OCI-LY1 (cell line): Measurements from ENCODE around the gene BHLHA15.

ENCODE experiments used
- H2AFZ ChIP-seq: fragments of 200-600 bp; sonication (generic), shearing (Covaris generic); 2 replicates; pipeline ENCODE4 v1.6.0; 2014; ENCODE audit warnings: antibody characterized with exemption, mild to moderate bottlenecking, low read length
- H3F3A ChIP-seq: fragments of 200-600 bp; sonication (generic), shearing (Covaris generic); 2 replicates; pipeline ENCODE4 v1.6.0; 2014; ENCODE audit warnings: mild to moderate bottlenecking, antibody characterized with exemption, low read length, moderate library complexity; ENCODE audit not compliant: insufficient read depth
- H3K27ac ChIP-seq: fragments of 200-600 bp; sonication (generic); 2 replicates; pipeline ENCODE4 v1.5.1; 2014; ENCODE audit warnings: low read length, mixed run types, mild to moderate bottlenecking, low read depth; ENCODE audit not compliant: poor library complexity, severe bottlenecking
- H3K27me3 ChIP-seq: fragments of 200-600 bp; sonication (generic); 2 replicates; pipeline ENCODE4 v1.6.0; 2014; ENCODE audit warnings: antibody characterized with exemption, mild to moderate bottlenecking, low read length, moderate library complexity; ENCODE audit not compliant: insufficient read depth
- H3K36me3 ChIP-seq: fragments of 200-600 bp; sonication (generic); 2 replicates; pipeline ENCODE4 v1.6.1; 2014; ENCODE audit warnings: mild to moderate bottlenecking, antibody characterized with exemption, low read length, moderate library complexity, mixed read lengths; ENCODE audit not compliant: insufficient read depth
- H3K4me1 ChIP-seq: fragments of 200-600 bp; sonication (generic); 2 replicates; pipeline ENCODE4 v1.5.1; 2014; ENCODE audit warnings: mild to moderate bottlenecking, low read length, moderate library complexity; ENCODE audit not compliant: insufficient read depth, severe bottlenecking
- H3K4me2 ChIP-seq: fragments of 200-600 bp; sonication (generic), shearing (Covaris generic); 2 replicates; pipeline ENCODE4 v1.6.1; 2014; ENCODE audit warnings: low read length
- H3K4me3 ChIP-seq: fragments of 200-600 bp; sonication (generic); 2 replicates; pipeline ENCODE4 v1.5.1; 2014; ENCODE audit warnings: low read length, low read depth, mild to moderate bottlenecking, mixed read lengths; ENCODE audit not compliant: poor library complexity, severe bottlenecking
- H3K79me2 ChIP-seq: fragments of 200-600 bp; shearing (Covaris generic); 2 replicates; pipeline ENCODE4 v1.6.1; 2016; ENCODE audit warnings: mixed run types, low read length, mixed read lengths; ENCODE audit not compliant: insufficient read depth
- H3K9ac ChIP-seq: fragments of 200-600 bp; sonication (generic), shearing (Covaris generic); 2 replicates; pipeline ENCODE4 v1.6.1; 2014; ENCODE audit warnings: mild to moderate bottlenecking, low read length, mixed read lengths
- H3K9me2 ChIP-seq: fragments of 200-600 bp; sonication (generic), shearing (Covaris generic); 2 replicates; pipeline ENCODE4 v1.6.1; 2014; ENCODE audit warnings: low read depth, mild to moderate bottlenecking, low read length, mixed read lengths
- H3K9me3 ChIP-seq: fragments of 200-600 bp; shearing (Covaris generic); 2 replicates; pipeline ENCODE4 v1.6.1; 2014; ENCODE audit warnings: low read length, mixed read lengths
- H4K20me1 ChIP-seq: fragments of 200-600 bp; sonication (generic), shearing (Covaris generic); 2 replicates; pipeline ENCODE4 v1.6.0; 2016; ENCODE audit warnings: mild to moderate bottlenecking, low read length; ENCODE audit not compliant: insufficient read depth
- EZH2 ChIP-seq: fragments of 200-600 bp; sonication (generic), shearing (Covaris generic); IDR thresholded peaks from 2 replicates; pipeline ENCODE4 v1.8.0; 2017; ENCODE audit warnings: borderline replicate concordance, mixed run types, mild to moderate bottlenecking, antibody characterized with exemption, low read length, moderate library complexity, mixed read lengths
- TF ChIP-seq, protein P1 (sequence below): fragments of 200-600 bp; sonication (generic), shearing (Covaris generic); IDR thresholded peaks from 2 replicates; pipeline ENCODE4 v1.5.1; 2017; ENCODE audit warnings: mild to moderate bottlenecking, antibody characterized with exemption, low read length, moderate library complexity, mixed read lengths

BHLHA15 gene

DNA sequence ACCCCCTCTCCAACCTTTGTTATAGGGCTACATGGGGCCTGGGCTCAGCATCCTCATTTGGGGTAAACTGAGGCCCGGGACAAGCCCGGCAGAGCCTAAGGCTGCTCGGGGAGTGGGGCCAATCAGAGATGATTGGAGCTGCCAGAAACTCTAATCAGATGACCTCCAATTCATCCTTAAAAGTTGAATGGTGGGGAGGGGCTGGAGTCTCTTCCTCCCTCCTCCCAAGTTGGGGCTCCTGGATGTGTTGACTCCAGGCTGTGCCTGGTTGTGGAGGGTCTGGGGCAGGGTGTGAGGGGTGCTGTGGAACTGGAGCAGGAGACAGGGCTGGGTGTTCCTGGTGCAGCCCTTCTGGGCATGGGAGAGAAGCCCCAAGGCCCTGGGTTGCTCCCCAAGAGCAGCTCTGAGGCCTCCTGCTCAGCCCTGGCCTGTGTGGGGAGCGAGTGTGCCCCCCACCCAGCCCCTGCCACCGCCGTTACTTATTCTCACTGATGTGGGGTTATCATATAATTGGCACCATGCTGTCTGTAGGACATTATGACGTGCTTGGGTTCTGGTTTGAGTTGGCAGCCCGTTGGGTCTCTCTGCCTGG, 2.2 kb downstream of the BHLHA15 start:
- H3K4me2 ChIP-seq: no peak overlapping the region
- H3K9me2 ChIP-seq: no peaks in the 10 kb centered on the region
- H3K9ac ChIP-seq: no peak overlapping the region
- 0 out of 2 replicates have a peak, but pooled peaks cover 3% of the 10 kb centered on the region for H3F3A ChIP-seq
- peaks cover 12% of the 10 kb centered on the region; the same call in 1 of the 2 replicates for H3K27me3 ChIP-seq
- no peak overlapping the region for H3K27ac ChIP-seq
- H3K4me1 ChIP-seq: peaks cover 5% of the 10 kb centered on the region
- peaks cover 2% of the 10 kb centered on the region; the same call in 1 of the 2 replicates for H4K20me1 ChIP-seq
- no peaks in the 10 kb centered on the region for H3K79me2 ChIP-seq
- H3K4me3 ChIP-seq: no peak overlapping the region
- TF ChIP-seq, protein P1, sequence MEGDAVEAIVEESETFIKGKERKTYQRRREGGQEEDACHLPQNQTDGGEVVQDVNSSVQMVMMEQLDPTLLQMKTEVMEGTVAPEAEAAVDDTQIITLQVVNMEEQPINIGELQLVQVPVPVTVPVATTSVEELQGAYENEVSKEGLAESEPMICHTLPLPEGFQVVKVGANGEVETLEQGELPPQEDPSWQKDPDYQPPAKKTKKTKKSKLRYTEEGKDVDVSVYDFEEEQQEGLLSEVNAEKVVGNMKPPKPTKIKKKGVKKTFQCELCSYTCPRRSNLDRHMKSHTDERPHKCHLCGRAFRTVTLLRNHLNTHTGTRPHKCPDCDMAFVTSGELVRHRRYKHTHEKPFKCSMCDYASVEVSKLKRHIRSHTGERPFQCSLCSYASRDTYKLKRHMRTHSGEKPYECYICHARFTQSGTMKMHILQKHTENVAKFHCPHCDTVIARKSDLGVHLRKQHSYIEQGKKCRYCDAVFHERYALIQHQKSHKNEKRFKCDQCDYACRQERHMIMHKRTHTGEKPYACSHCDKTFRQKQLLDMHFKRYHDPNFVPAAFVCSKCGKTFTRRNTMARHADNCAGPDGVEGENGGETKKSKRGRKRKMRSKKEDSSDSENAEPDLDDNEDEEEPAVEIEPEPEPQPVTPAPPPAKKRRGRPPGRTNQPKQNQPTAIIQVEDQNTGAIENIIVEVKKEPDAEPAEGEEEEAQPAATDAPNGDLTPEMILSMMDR: no peak
- TF ChIP-seq EZH2: no peak
- H2AFZ ChIP-seq: no peak overlapping the region
- H3K36me3 ChIP-seq: peaks cover 11% of the 10 kb centered on the region; the same call in 1 of the 2 replicates
- H3K9me3 ChIP-seq: no peaks in the 10 kb centered on the region

GRCh38 chr7:98213888-98214810, 2.9 kb downstream of the BHLHA15 start:
- TF ChIP-seq, protein P1: no peak
- TF ChIP-seq EZH2: no peak
- Histone ChIP-seq H2AFZ (no peak overlapping the region), H3K9me2 (no peaks in the 10 kb centered on the region), H3K36me3 (peaks cover 16% of the 10 kb centered on the region; the same call in 1 of the 2 replicates), H4K20me1 (peaks cover 3% of the 10 kb centered on the region), H3K9ac (no peak overlapping the region), H3K4me1 (peaks cover 5% of the 10 kb centered on the region), H3K27me3 (peaks cover 17% of the 10 kb centered on the region; the same call in 1 of the 2 replicates), H3K79me2 (no peaks in the 10 kb centered on the region), H3K4me2 (no peak overlapping the region), H3K9me3 (peaks cover 3% of the 10 kb centered on the region; the same call in 1 of the 2 replicates), H3K27ac (no peak overlapping the region), H3K4me3 (no peak overlapping the region), H3F3A (peaks cover 10% of the 10 kb centered on the region; the same call in 1 of the 2 replicates)

GRCh38 chr7:98214811-98215321, 3.6 kb downstream of the BHLHA15 start:
- no peaks in the 10 kb centered on the region for H3K79me2 ChIP-seq
- no peak overlapping the region for H3K9ac ChIP-seq
- H3F3A ChIP-seq: peaks cover 8% of the 10 kb centered on the region; the same call in 1 of the 2 replicates
- H3K4me2 ChIP-seq: no peak overlapping the region
- no peak overlapping the region for H2AFZ ChIP-seq
- H3K27me3 ChIP-seq: peaks cover 19% of the 10 kb centered on the region; the same call in 1 of the 2 replicates
- peaks cover 5% of the 10 kb centered on the region; the same call in 1 of the 2 replicates for H3K9me3 ChIP-seq
- no peak overlapping the region for H3K4me3 ChIP-seq
- peaks cover 19% of the 10 kb centered on the region; the same call in 1 of the 2 replicates for H3K36me3 ChIP-seq
- H3K9me2 ChIP-seq: no peaks in the 10 kb centered on the region
- peaks cover 4% of the 10 kb centered on the region for H4K20me1 ChIP-seq
- no peak overlapping the region for H3K27ac ChIP-seq
- peaks cover 5% of the 10 kb centered on the region for H3K4me1 ChIP-seq
- no peak for TF ChIP-seq EZH2
- TF ChIP-seq, protein P1: no peak
